ENCODE results near the gene CSTPP1. TPM values are rescaled to one million over a fixed set of nuclear protein-coding genes. Genes with fewer than 3 reads are reported as not detected.

Gene CSTPP1
- polyA plus RNA-seq, 1 donor (not counting 4 experiments of a cell fraction or from before 2014, with no cell fraction given): 20.0 TPM

- FAIRE-seq: no peak
- TF ChIP-seq EZH2 (IDR thresholded peaks at IDR 0.05; ENCODE audit: low read length) (no peak), CTCF (optimal IDR thresholded peaks at IDR 0.05 in 1 of 3, IDR thresholded peaks at IDR 0.05 in 1 of 3, conservative IDR thresholded peaks at IDR 0.05 in 1 of 3; ENCODE audit: extremely low read depth in 1 of 3, insufficient read depth in 2 of 3, low read length in 3 of 3) (no peak)
- H3K36me3 ChIP-seq (ENCODE audit: control insufficient read depth in 2 of 2, extremely low read depth in 1 of 2, insufficient read depth in 2 of 2, low read length in 2 of 2): peaks cover 0 to 1% of the 10 kb centered on the region in 2 experiments
- H3K4me3 ChIP-seq (ENCODE audit: control insufficient read depth in 2 of 3, extremely low read depth in 1 of 3, insufficient read depth in 2 of 3, low read depth in 1 of 3, low read length in 3 of 3): no peak overlapping the region
- no peaks in the 10 kb centered on the region for H3K27me3 ChIP-seq (ENCODE audit: control insufficient read depth, extremely low read depth, insufficient read depth, low read length)
- no peak overlapping the region for H3K4me2 ChIP-seq (ENCODE audit: control insufficient read depth, extremely low read depth, insufficient read depth, low read depth, low read length)
- H3K79me2 ChIP-seq (ENCODE audit: control insufficient read depth, insufficient read depth, low read length): no peaks in the 10 kb centered on the region
- no peak overlapping the region for H3K27ac ChIP-seq (ENCODE audit: control insufficient read depth, insufficient read depth, low read length)
- no peak for DNase-seq (ENCODE audit: low read depth, low spot score)
- H3K9me1 ChIP-seq (ENCODE audit: control insufficient read depth, extremely low read depth, insufficient read depth, low read length): no peaks in the 10 kb centered on the region
- H3K9me3 ChIP-seq (ENCODE audit: control insufficient read depth, low read depth, low read length): no peaks in the 10 kb centered on the region
- no peak overlapping the region for H2AFZ ChIP-seq (ENCODE audit: control insufficient read depth, low read length)
- H4K20me1 ChIP-seq (ENCODE audit: control insufficient read depth, extremely low read depth, insufficient read depth, low read length): no peaks in the 10 kb centered on the region
- no peak overlapping the region for H3K9ac ChIP-seq (ENCODE audit: control insufficient read depth, extremely low read depth, insufficient read depth, low read length)
- no peaks in the 10 kb centered on the region for H3K4me1 ChIP-seq (ENCODE audit: control insufficient read depth, extremely low read depth, insufficient read depth, low read length)
- dilution Hi-C loops (cut with MboI; ENCODE audit: extremely low pct_ligation_motif_present, low sequenced_read_pairs): no loop called here
Observed at GRCh38 chr11:47108214-47108613, 171.7 kb downstream of the CSTPP1 start.

GRCh38 chr11:47109051-47109726 is 172.6 kb downstream of the CSTPP1 start:
- H3K9me3 ChIP-seq (ENCODE audit: control insufficient read depth, low read depth, low read length): no peaks in the 10 kb centered on the region
- H3K27ac ChIP-seq (ENCODE audit: control insufficient read depth, insufficient read depth, low read length): no peak overlapping the region
- DNase-seq (ENCODE audit: low read depth, low spot score) (no peak), FAIRE-seq (no peak)
- no peak overlapping the region for H2AFZ ChIP-seq (ENCODE audit: control insufficient read depth, low read length)
- H3K79me2 ChIP-seq (ENCODE audit: control insufficient read depth, insufficient read depth, low read length): no peaks in the 10 kb centered on the region
- no peaks in the 10 kb centered on the region for H4K20me1 ChIP-seq (ENCODE audit: control insufficient read depth, extremely low read depth, insufficient read depth, low read length)
- TF ChIP-seq CTCF (optimal IDR thresholded peaks at IDR 0.05 in 1 of 3, IDR thresholded peaks at IDR 0.05 in 1 of 3, conservative IDR thresholded peaks at IDR 0.05 in 1 of 3; ENCODE audit: extremely low read depth in 1 of 3, insufficient read depth in 2 of 3, low read length in 3 of 3) (no peak), EZH2 (IDR thresholded peaks at IDR 0.05; ENCODE audit: low read length) (no peak)
- no peak overlapping the region for H3K4me2 ChIP-seq (ENCODE audit: control insufficient read depth, extremely low read depth, insufficient read depth, low read depth, low read length)
- no peaks in the 10 kb centered on the region for H3K4me1 ChIP-seq (ENCODE audit: control insufficient read depth, extremely low read depth, insufficient read depth, low read length)
- H3K9ac ChIP-seq (ENCODE audit: control insufficient read depth, extremely low read depth, insufficient read depth, low read length): no peak overlapping the region
- no peaks in the 10 kb centered on the region for H3K27me3 ChIP-seq (ENCODE audit: control insufficient read depth, extremely low read depth, insufficient read depth, low read length)
- H3K4me3 ChIP-seq (ENCODE audit: control insufficient read depth in 2 of 3, extremely low read depth in 1 of 3, insufficient read depth in 2 of 3, low read depth in 1 of 3, low read length in 3 of 3): no peak overlapping the region
- dilution Hi-C loops (cut with MboI; ENCODE audit: extremely low pct_ligation_motif_present, low sequenced_read_pairs): no loop called here
- H3K9me1 ChIP-seq (ENCODE audit: control insufficient read depth, extremely low read depth, insufficient read depth, low read length): no peaks in the 10 kb centered on the region
- peaks cover 0 to 1% of the 10 kb centered on the region in 2 experiments for H3K36me3 ChIP-seq (ENCODE audit: control insufficient read depth in 2 of 2, extremely low read depth in 1 of 2, insufficient read depth in 2 of 2, low read length in 2 of 2)
